DMS53 treated with DMSO at 0.1 percent for 48 hours (cell line): ENCODE data around the gene SNX8.
"Not testable (repeated sequence)": the region's sequence is repeated elsewhere in the genome, so short reads cannot be mapped to it uniquely, and the experiment has no call there.

Experiments used
- DNase-seq: peaks from one replicate; lab custom pipeline; 2025; ENCODE audit not compliant: unreplicated experiment; lab: John Stamatoyannopoulos, UW

The SNX8 gene

DNA sequence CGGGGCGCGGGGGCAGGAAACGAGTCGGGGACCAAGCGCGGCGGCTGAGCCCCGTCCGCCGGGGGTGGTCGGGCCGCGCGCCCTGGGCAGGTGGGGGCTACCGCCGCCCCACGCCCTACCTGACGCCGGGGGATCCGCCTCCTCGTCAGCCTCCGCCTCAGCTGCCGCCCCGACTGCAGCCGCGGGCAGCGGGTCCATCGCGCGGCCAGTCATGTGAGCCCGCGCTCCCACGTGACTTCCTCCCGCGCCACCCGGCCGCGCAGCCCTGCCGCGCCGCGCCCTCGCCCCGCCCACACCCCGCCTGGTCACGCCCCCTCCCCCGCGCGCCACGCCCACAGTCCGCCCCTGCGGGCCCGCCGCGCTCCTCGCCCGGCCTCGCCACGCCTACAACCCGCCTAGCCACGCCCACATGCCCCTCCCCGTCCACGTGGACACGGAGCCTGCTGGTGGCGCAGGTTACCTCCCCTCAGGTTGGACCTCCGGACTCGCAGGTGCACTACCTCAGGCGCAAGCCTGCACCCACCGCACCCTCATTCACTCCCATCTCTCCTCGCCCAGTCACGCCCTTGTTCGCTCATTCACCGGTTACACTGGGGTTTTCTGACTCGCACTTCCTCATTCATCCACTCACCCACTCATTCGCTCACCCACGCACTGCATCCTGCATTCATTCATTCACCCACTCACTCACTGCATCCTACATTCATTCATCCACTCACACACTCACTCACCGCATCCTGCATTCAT, at the start of gene SNX8:
SNX8 (minus strand) TSS at position 233 of the 747 bp plus-strand sequence; CDS start at position 213, 20 bp downstream.
- DNase-seq = peak; percentile 86

GRCh38 chr7:2362385-2363088, 48.3 kb upstream of the SNX8 start:
- DNase-seq = no peak

DNA sequence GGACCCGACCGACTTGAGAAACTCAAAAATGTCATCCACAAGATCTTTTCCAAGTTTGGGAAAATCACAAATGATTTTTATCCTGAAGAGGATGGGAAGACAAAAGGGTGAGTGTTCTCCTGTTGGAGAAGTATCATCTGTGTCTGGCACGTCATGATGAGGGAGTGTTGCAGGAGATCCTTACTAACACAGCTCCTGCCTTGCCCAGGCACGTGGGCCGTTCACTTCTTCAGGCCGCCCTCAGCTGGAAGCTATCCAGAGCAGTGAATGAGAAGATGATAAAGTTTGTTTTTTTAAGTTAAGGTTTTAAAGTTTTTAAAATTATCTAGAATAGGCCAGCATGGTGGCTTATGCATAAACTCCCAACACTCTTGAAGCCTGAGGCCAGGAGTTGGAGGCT, 46.6 kb upstream of the SNX8 start:
- no peak for DNase-seq

DNA sequence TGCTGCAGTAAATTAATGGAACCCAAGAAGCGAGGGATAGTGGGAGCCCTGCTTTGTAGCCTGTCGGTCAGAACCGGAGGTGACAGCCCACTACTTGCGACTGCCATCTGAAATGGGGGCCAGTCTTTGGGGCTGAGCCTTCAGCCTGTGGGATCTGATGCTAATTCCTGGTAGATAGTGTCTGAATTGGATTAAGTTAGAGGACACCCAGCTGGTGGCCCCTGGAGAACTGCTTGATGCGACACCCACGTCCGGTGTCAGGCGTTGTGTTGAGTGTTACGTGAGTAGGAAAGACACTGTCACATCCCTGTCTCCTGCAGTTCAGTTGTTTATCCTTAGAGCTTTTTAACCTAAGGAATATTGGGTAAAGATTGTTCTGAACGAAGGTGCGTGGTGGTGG, 45.4 kb upstream of the SNX8 start:
- no peak for DNase-seq

GRCh38 chr7:2358968-2359527, 44.8 kb upstream of the SNX8 start:
- no peak for DNase-seq

DNA sequence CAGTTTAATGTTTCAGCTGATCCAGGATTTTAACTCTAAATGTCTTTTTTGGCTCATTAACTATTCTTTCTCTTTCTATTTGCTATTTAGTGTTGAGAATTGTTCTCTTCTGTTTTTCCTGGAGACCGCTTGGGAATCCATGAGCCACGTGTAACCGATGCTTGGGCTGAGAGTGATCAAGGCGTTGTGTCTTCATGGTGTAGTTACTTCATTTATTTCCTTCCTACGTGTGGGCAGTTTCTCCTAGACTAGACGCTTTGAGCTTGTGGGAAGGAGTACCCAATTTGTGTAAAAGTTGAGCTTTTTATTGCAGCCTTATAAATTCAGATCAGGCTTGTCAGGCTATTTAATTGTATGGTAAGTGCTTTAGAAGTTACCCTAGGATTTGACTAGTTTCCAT, 43.3 kb upstream of the SNX8 start:
- no peak for DNase-seq

DNA sequence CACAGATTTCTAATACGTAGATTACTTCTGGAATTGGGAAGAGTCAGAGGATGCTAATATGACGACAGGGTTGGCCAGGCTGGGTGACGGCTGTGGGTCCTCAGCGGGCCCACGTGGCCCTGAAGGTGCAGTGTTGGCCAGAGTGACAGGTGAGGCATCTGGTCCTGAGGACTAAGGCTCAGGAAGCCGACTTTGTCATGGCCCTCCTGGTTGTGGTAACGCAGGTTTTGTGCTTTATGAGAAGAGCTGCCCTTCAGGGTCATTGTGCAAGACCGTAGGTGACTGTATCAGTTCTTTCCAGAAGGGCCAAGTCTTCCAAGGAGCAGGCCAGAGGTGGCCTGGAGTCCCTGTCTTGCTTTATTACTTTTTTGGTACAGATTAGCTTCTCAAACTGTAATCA, 42.9 kb upstream of the SNX8 start:
- no peak for DNase-seq

DNA sequence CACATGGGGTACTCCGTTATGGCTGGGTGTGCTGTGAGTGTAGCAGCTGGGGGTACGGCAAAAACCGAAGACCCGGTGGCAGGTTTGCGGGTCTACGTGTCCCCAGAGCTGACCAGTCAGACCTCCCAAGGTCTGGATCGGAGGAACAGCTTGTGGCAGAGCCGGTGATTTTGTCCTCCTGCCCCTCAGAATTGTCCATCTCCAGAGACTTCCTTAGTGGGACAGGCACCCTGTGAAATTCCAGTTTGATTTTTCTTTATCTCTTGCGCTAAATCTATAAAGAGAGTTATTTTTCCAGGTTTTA, 41.4 kb upstream of the SNX8 start:
- DNase-seq = no peak

DNA sequence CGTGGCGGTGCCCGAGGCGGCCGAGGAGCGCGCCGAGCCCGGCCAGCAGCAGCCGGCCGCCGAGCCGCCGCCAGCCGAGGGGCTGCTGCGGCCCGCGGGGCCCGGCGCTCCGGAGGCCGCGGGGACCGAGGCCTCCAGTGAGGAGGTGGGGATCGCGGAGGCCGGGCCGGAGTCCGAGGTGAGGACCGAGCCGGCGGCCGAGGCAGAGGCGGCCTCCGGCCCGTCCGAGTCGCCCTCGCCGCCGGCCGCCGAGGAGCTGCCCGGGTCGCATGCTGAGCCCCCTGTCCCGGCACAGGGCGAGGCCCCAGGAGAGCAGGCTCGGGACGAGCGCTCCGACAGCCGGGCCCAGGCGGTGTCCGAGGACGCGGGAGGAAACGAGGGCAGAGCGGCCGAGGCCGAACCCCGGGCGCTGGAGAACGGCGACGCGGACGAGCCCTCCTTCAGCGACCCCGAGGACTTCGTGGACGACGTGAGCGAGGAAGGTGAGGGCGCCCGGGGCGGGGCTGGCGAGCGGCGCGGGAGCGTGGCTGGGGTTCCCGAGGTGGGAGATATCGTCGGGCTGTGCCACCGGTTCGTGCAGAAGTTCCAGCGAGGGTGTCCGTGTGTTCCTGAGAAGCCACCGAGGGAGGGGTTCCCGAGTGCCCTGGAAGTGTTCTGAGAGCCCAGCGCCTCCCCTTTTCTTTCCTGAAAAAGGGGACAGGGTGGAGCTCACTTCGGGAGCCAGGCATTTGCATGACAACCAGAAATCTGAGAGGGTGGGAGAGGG, 40.9 kb upstream of the SNX8 start:
- no peak for DNase-seq

- DNase-seq = peak; percentile 87
Measured at GRCh38 chr7:2354186-2354938, 40.1 kb upstream of the SNX8 start, which contains the start of gene EIF3B. Gene EIF3B (plus strand): TSS chr7:2354827. CDS start chr7:2354922, 95 bp downstream.

GRCh38 chr7:2353936-2354185, 39.6 kb upstream of the SNX8 start:
- DNase-seq = peak; percentile 79

GRCh38 chr7:2353113-2353935, 39.1 kb upstream of the SNX8 start:
- no peak for DNase-seq

DNA sequence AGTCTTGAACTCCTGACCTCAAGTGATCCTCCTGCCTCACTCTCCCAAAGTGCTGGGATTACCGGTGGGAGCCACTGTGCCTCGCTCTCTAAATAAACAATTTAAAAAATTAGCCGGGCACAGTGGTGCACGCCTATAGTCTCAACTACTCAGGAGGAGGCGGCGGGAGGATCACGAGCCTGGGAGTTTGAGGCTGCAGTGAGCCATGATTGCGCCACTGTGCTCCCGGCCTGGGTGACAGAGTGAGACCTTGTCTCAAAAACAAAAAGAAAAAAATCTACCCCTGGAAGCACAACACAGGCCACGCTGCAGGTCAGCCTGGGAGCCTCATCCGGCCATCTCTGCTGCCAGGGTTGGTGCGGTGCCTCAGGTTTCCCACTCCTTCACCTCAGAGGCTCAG, 36.6 kb upstream of the SNX8 start:
- no peak for DNase-seq

- no peak for DNase-seq
Measured at GRCh38 chr7:2350055-2350454, 35.8 kb upstream of the SNX8 start.

DNA sequence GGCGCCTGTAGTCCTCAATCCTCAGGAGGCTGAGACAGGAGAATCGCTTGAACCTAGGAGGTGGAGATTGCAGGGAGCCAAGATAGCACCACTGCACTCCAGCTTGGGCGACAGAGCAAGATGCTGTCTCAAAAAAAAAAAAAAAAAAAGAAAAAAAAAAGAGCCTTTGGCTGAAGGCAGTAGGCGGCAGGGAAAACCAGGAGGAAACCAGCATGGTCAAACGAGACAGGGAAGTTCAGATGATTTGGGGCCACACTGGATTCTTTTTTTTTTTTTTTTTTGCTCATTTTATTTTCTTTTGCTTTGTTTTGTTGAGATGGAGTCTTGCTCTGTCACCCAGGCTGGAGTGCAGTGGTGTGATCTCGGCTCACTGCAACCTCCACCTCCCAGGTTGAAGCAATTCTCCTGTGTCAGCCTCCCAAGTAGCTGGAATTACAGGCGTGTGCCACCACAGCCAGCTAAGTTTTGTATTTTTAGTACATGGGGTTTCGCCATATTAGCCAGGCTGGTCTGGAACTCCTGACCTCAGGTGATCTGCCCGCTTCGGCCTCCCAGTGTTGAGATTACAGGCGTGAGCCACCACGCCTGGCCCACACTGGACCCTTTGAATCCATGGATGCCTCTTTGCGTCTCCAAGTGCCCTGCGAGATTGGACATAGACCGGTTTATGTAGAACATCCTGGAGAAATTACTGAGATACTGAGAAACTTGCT, 33.3 kb upstream of the SNX8 start:
- not testable (repeated sequence) for DNase-seq

DNA sequence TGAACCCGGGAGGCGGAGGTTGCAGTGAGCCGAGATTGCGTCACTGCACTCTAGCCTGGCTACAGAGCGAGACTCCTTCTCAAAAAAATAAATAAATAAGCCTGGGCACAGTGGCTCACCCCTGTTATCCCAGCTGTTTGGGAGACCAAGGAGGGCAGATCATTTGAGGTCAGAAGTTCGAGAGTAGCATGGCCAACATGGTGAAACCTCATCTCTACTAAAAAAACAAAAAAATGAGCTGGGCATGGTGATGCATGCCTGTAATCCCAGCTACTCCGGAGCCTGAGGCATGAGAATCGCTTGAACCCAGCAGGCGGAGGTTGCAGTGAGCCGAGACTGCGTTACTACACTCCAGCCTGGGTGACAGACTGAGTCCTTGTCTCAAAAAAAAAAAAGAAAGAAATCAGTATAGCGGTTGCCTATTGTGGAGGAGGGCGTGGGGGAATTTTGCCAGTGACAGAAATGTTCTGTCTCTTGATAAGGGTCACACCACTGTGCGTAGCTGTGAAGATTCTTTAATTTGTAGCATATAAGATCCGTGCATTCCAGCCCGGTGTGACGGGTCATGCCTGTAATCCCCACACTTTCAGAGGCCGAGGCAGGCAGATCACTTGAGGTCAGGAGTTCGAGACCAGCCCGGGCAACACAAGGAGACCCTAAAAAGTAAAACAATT, 22.5 kb upstream of the SNX8 start:
- DNase-seq = no peak

GRCh38 chr7:2332606-2333231, 18.5 kb upstream of the SNX8 start:
- not testable (repeated sequence) for DNase-seq

DNA sequence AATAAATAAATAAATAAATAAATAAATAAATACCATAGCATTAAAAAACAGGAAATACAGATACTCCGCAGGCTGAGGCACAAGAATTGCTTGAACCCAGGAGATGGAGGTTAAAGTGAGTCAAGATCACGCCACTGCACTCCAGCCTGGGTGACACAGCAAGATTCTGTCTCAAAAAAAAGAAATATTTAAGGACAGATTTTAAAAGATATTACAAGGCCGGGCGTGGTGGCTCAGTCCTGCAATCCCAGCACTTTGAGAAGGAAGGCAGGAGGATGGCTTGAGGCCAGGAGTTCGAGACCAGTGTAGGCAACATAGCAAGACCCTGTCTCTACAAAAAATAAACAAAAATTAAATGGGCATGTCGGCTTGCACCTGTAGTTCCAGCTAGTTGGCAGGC, 17.5 kb upstream of the SNX8 start:
- no peak for DNase-seq

DNA sequence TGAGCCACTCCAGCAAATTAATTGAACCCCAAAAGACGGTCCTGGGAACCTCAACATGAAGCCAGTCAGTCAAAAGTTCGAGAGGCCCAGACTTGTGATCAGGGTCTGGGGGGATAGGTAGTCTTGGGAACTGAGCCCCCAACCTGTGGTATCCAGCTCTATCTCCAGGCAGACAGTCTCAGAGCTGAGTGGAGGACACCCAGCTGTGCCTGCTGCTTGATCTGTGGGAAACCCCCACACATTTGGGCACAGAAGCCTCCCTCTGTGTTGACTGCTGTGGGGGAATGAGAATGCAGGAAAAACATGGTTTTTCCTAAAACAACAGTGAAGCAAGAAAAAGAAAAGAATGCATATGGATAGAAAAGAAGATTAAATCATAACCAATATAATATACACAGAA, 16.3 kb upstream of the SNX8 start:
- no peak for DNase-seq
